HG02885 (cell line): Measurements from ENCODE around the gene EIF4H.
A peak's percentile ranks its signal among the peaks of the same experiment; 100 is the strongest.
"Not testable (repeated sequence)": the region's sequence is repeated elsewhere in the genome, so short reads cannot be mapped to it uniquely, and the experiment has no call there.

Experiments
- ATAC-seq: cut with Tn5 transposase; IDR thresholded peaks from one replicate; pipeline ENCODE4 v1.9.1; 2021; ENCODE audit warnings: mild to moderate bottlenecking; ENCODE audit not compliant: unreplicated experiment, poor library complexity

EIF4H gene

GRCh38 chr7:74173866-74174605 lies at the start of gene EIF4H:
TSS of gene EIF4H (plus strand) at chr7:74174356. CDS start at chr7:74174384, 28 bp downstream.
- ATAC-seq = peak; percentile 87

- ATAC-seq = no peak
Observed at GRCh38 chr7:74126220-74126880, 47.8 kb upstream of the EIF4H start.

GRCh38 chr7:74129887-74130286 lies 44.3 kb upstream of the EIF4H start:
- ATAC-seq = no peak

- ATAC-seq = no peak
Observed at GRCh38 chr7:74130518-74130917, 43.6 kb upstream of the EIF4H start.

GRCh38 chr7:74134117-74134620 lies 40.0 kb upstream of the EIF4H start:
- no peak for ATAC-seq

GRCh38 chr7:74138334-74138867 lies 35.8 kb upstream of the EIF4H start:
- no peak for ATAC-seq

GRCh38 chr7:74138945-74139843 lies 35.0 kb upstream of the EIF4H start:
- no peak for ATAC-seq

- ATAC-seq = no peak
Observed at GRCh38 chr7:74141705-74142104, 32.5 kb upstream of the EIF4H start.

GRCh38 chr7:74143383-74143782 lies 30.8 kb upstream of the EIF4H start:
- ATAC-seq = no peak

- no peak for ATAC-seq
Observed at GRCh38 chr7:74148491-74148890, 25.7 kb upstream of the EIF4H start.

GRCh38 chr7:74149071-74149470 lies 25.1 kb upstream of the EIF4H start:
- ATAC-seq = no peak

- no peak for ATAC-seq
Observed at GRCh38 chr7:74149603-74150002, 24.6 kb upstream of the EIF4H start.

GRCh38 chr7:74153736-74154135 lies 20.4 kb upstream of the EIF4H start:
- no peak for ATAC-seq

- no peak for ATAC-seq
Observed at GRCh38 chr7:74155810-74156395, 18.3 kb upstream of the EIF4H start.

- no peak for ATAC-seq
Observed at GRCh38 chr7:74157605-74158004, 16.6 kb upstream of the EIF4H start.

GRCh38 chr7:74164985-74165456 lies 9.1 kb upstream of the EIF4H start:
- no peak for ATAC-seq

- no peak for ATAC-seq
Observed at GRCh38 chr7:74165867-74166593, 8.1 kb upstream of the EIF4H start.

- ATAC-seq = not testable (repeated sequence)
Observed at GRCh38 chr7:74167324-74167723, 6.8 kb upstream of the EIF4H start.

GRCh38 chr7:74173074-74173473 lies 1.1 kb upstream of the EIF4H start:
- no peak for ATAC-seq
